Adipose tissue (tissue), 3 donors: Measurements from ENCODE around the gene CTDSP1. TPM values are rescaled to one million over a fixed set of nuclear protein-coding genes. Genes with fewer than 3 reads are reported as not detected.

ENCODE experiments used
- H3K27ac ChIP-seq: one replicate; pipeline ENCODE4 v1.5.1; 2013; ENCODE audit warnings: low read depth, low read length
- WGBS, 3 donors: extraction: QIAGEN DNeasy Blood & Tissue Kit; methylation state at CpG; one replicate each; pipeline ENCODE4 v1.1.7; 2013; 5-methylcytosine and 5-hydroxymethylcytosine counted together
- polyA plus RNA-seq, 3 donors: library from polyadenylated mRNA; stranded (reverse); fragments of 200-250 nt; gene quantifications; one replicate each; pipeline ENCODE4 v1.2.3, GENCODE V29; 2013
- donor health status: healthy with polysubstance abuse.
- donor health status: Bipolar disorder and iron deficiency.
- donor health status: healthy.

CTDSP1 gene
- polyA plus RNA-seq, 3 donors = 72.0 to 134 (median 132) TPM

DNA sequence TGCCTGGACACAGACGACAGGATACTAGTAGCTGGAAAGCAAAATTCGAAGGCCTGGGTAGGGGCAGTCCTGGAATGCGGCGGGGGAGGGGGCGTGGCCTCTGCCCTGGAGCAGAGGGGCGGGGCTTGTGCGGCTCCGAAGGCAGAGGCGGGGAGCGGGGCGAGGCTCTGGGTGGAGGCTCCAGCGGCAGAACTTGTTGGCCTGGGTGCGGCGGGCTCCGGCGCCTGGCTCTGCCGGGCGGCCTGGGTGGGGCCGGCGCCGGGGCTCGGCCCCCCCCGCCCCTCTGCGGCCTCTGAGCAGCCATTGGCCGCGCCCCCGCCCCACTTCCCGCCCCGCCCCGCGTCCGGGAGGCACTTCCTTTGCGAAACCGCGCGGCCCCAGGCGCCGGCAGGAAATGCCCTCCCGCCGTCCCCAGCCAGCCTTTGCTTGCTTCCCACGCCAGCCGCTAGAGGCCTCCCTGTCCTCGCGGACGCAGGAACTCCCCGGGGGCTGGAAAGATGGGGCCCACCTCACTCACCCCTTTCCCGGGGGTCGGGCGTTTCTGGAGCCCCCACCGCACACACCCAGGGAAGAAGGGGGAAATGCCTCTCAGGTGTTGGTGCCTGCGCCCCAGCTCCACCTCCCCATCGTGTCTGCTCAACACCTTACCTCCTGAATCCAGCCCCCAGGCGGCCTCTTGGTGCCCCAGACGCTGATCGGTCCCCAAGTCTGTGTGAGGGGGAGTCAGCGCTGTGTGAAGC is 6.7 kb downstream of the CTDSP1 start:
- no peak overlapping the region for H3K27ac ChIP-seq
- WGBS, 3 donors = 1% methylated on average over 29 to 56 of the region's 56 CpGs

DNA sequence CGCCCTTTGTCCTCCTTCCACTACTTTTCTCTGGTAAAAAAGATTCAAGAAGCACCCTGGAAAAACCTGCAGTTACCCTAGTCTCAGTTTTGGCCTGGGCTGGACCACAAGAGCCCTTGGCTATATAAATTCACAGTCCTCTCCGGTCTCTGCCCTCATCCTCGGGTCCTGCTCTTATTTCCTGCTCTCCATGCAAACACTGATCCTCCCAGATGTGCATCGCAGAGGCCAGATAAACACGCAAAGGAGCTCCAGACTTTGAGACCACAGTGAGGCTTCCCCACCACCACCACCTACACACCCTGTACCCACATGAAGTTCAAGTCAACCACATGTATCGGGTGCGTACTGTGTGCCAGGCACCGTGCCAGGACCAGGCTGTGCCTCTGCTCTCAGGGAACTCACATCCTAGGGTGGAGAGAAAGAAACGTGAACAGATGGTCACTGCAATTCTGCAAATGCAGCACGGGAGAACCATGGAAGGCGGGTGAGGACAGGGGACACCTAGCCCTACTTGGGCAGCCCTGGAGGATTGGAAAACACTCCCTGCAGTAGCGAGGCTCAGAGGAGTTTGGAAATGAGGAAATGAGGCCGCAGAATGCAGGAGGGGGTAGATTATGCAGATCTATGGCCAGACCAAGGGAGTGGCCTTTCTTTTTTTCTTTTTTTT is 7.4 kb downstream of the CTDSP1 start:
- no peak overlapping the region for H3K27ac ChIP-seq
- WGBS, 3 donors = 5 to 6% (median 6%) methylated on average over 13 of the region's 13 CpGs

DNA sequence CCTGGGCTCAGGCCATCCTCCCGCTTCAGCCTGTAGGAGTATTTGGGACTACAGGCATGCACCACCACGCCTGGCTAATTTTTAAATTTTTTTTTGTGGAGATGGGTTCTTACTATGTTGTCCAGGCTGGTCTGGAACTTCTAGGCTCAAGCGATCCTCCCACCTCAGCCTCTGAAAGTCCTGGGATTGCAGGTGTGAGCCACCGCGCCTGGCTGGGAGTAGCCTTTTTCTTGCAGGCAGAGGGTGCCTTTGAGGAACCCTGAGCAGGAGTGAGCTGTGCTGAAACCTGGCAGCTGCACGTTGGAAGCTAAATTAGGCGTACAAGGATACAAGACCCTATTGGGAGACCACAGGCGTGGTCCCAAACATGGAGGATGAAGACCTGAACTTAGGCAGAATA is 8.0 kb downstream of the CTDSP1 start:
- H3K27ac ChIP-seq = no peak overlapping the region
- WGBS, 3 donors = 74 to 79% (median 75%) methylated on average over 8 of the region's 8 CpGs

DNA sequence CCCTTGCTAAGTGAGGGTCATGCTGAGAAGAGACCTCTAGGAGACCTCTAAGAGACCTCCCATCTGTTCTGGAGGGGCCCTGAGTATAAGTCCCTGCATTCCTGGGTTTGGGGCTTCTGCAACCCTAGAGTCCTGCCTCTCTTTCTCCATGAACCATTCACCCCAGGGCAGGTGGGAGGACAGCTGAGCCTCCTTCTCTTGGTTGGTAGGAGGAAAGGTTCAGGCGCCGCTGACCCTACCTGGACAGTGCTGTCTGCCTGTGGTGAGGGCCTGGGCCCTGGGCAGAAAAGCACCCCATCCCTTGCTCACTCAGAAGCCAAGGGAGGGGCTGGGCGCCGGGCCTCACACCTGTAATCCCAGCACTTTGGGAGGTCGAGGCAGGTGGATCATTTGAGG is 18.7 kb downstream of the CTDSP1 start:
- 85 to 92% (median 90%) methylated on average over 5 of the region's 5 CpGs for WGBS, 3 donors
- no peak overlapping the region for H3K27ac ChIP-seq

DNA sequence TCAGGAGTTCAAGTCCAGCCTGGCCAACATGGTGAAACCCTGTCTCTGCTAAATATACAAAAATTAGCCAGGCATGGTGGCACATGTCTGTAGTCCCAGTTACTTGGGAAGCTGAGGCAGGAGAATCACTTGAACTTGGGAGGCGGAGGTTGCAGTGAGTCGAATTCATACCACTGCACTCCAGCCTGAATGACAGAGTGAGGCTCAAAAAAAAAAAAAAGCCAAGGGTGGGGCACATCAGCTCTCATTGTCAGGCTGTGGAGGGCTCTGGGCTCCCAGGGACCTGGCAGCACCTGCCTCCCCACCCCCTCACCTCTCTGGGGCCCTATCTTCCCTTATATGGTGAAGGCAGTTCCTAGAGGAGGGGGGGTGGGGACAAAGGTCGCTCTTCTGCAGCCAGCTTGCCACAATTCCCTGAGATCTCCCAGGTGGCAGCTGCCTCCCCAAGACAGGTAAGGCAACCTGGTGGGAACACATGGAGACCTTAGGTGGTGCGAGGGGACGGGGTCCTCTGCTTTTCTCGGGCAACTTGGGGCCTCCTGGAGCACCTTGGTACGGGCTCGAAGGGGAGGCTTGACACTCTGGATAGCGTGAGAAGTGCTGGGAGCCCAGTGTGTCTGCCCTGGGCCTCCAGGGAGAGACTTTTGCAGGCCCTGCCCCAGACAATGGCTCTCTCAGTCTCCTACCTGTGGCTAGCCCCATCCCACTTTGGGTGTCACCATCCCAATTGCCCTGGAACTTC is 19.2 kb downstream of the CTDSP1 start, which contains the start of gene VIL1:
TSS of gene VIL1 (plus strand) at position 407 of the 742 bp plus-strand sequence. CDS start 4,656 bp downstream, outside the sequence.
- no peak within 1 kb of the TSS for H3K27ac ChIP-seq
- WGBS, 3 donors = 35 to 91% (median 90%) methylated on average over 9 of the region's 9 CpGs

DNA sequence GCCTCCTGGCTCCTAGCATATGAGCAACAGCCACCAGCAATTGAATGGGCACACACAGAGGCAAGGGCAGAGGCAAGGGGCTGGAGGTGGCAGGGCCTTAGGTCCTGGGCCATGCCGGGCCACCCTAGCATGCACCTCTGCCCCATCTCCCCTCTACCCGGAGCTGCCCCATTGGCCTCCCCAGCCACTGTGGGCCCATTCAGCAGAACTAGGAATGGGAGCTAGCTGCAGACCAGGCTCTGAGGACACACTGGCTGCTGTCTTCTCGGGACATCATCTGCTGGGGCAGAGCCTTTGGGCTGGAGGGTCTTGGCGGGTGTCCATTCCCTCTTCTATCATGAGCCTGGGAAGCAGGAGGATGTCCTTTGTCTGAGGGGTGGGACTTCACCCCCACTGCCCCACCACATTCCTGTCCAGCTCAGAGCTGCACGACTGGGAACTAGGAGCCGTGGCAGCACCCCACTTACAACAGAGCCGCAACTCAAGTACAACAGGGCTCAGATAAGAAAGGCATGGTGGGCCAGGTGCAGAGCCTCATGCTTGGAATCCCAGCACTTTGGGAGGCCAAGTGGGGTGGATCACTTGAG is 20.1 kb downstream of the CTDSP1 start:
- WGBS, 3 donors = 49 to 85% (median 84%) methylated on average over 7 of the region's 7 CpGs
- no peak overlapping the region for H3K27ac ChIP-seq

DNA sequence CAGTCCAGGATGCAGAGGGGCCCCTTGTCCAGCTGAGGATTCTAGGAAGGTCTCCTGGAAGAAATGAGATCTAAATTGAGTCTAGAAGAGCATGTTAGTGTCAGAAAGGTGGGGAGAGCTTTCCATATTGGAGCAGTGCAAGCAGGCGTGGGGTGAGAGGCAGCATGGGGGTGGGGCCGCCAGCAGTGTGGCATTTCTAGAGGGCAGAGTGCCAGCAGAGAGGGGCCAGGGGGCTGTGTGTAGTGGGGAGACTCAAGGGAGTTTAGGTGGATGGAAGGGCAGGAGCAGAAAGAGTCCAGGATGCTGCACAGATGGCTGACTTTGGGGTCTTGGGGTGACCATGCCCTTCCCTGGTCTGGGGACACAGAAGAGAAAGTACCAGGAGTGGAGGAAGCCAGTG is 21.4 kb downstream of the CTDSP1 start:
- H3K27ac ChIP-seq = no peak overlapping the region
- WGBS, 3 donors = 81 to 96% (median 93%) methylated on average over 2 of the region's 2 CpGs

DNA sequence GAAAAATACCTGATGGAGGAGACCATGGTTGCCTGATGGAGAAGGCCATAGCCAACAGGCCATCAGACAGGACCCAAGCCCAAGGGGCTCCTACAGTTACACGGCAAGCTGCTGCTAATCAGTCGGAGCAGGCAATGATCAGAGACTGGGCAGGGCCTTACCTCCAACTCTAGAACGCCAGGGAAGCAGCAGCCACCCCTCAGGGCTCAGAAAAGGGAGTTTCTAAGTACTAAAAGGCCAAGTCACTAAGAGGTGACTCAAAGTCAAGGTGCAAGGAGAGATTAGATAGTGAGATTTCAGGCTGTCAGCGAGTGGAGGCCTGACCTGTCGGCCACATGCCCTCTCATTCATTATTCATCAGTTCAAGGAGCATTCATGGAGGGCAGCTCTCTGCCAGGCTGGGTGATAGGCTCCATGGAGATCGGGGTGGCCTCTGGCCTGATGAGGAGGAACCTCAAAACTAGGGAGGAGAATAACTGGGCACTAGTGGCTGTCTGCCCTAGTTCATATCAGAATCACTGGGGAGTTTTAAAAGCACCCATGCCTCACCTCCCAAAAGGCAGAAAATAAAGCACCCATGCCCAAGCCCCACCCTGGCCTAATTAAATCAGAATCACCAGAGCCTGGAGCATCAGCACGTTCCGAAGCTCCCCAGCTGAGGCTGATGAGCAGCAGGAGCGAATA is 22.9 kb downstream of the CTDSP1 start:
- 82 to 88% (median 83%) methylated on average over 9 of the region's 9 CpGs for WGBS, 3 donors

DNA sequence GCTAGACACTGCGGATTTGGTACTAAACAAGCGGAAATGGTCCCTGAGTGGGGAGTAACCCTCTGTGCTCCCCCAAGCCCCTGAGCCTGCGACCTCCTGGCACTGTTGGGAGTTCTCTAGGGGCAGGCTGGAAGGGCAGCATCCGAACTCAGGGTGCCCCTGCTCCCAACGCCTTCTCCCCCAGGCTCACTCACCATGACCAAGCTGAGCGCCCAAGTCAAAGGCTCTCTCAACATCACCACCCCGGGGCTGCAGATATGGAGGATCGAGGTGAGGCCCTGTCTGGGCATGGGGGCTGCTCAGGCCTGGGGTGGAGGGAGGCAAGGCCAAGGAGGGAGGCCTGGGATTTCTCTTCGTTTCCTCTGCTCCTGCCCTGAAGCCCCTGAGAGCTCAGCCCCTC is 23.9 kb downstream of the CTDSP1 start:
- no peak overlapping the region for H3K27ac ChIP-seq
- WGBS, 3 donors = 86 to 88% (median 87%) methylated on average over 9 of the region's 9 CpGs

More for the DNA sequence above, 22.9 kb downstream of the CTDSP1 start:
- no peak overlapping the region for H3K27ac ChIP-seq

DNA sequence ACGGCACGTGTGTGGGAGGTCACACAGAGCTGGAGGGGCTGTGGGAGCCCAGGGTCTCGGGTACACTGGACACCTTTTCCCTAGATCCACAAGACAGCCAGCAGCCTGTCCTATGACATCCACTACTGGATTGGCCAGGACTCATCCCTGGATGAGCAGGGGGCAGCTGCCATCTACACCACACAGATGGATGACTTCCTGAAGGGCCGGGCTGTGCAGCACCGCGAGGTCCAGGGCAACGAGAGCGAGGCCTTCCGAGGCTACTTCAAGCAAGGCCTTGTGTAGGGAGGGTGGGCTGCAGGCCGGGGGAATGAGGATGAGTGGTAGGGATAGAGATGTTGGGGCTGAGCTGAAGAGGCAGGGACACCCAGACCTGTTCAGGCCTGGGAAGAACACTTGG is 25.9 kb downstream of the CTDSP1 start:
- WGBS, 3 donors = 79 to 86% (median 83%) methylated on average over 10 of the region's 10 CpGs
- H3K27ac ChIP-seq = no peak overlapping the region

DNA sequence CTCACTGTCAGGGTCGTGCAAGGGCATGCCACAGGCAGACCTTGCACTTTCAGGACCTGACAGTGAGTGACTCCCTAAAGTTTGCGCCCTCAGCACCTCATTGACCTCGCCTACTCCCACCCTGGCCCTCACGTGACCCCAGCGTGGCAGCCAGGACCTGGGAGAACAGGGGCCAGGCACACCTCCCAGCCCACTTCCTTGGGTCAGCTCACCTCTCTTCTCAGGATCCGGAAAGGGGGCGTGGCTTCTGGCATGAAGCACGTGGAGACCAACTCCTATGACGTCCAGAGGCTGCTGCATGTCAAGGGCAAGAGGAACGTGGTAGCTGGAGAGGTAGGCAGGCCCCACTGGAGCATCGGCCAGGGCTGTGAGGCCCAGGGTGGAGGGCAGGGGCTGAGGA is 28.1 kb downstream of the CTDSP1 start:
- 67 to 72% (median 68%) methylated on average over 11 of the region's 11 CpGs for WGBS, 3 donors
- H3K27ac ChIP-seq = no peak overlapping the region

DNA sequence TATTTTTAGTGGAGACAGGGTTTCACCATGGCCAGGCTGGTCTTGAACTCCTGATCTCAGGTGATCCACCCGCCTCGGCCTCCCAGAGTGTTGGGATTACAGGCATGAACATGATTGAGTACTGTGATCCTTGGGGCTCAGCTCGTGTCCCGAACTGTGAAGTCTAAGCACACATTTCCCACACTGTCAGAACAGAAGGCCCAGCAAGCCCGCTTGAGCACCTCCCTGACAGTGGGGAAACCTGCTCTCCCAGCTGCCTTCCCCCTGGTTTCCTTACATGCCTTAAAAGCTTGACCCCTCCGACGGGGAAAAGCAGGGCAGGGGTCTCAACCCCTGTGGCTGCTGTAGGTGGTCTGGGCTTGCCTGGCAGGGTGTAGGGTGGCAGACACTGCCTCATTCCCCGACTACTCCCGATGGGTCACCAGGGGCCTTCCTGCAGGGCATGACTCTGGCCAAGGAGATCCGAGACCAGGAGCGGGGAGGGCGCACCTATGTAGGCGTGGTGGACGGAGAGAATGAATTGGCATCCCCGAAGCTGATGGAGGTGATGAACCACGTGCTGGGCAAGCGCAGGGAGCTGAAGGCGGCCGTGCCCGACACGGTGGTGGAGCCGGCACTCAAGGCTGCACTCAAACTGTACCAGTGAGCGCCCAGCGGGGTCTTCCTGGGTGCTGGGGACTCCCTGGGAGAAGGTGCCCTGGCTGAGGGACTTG is 29.3 kb downstream of the CTDSP1 start:
- no peak overlapping the region for H3K27ac ChIP-seq
- WGBS, 3 donors = 93 to 95% (median 94%) methylated on average over 24 of the region's 24 CpGs

DNA sequence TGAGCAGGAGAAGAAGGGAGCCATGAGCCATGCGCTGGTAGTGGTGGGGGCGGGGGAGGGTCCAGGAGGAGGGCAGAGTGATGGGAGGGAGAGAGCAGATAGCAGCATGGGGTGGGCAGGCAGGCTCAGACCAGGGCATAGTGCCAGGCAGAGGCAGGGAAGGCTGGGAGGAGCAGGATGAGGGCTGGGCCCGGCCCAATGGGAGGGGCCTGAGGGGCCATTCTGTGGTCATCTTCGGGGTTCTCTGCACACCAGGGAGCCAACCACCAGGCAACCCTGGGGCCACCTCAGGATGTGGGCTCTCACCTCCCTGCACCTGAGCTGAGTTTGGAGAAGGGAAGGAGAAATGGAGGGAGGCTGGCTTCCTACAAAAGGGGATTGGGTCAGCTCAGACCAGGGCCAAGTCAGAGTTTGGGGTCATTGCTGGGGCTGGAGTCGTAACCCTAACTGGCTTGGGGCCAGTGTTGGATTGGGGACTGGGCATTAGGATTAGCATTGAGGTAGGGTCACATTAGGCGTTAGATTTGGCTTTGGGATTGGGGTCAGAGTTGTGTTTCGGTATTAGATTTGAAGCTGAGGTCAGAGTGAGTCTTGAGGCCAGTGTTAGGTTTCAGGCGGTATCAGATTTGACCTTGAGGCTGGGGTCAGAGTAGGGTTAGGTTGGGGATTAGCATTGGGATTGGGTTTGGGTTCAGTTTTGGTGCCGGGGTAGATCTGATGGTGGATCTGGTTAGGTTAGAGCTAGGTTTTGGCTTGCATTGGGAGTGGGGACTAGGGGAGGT is 30.4 kb downstream of the CTDSP1 start:
- no peak overlapping the region for H3K27ac ChIP-seq
- 61 to 78% (median 72%) methylated on average over 9 of the region's 9 CpGs for WGBS, 3 donors

DNA sequence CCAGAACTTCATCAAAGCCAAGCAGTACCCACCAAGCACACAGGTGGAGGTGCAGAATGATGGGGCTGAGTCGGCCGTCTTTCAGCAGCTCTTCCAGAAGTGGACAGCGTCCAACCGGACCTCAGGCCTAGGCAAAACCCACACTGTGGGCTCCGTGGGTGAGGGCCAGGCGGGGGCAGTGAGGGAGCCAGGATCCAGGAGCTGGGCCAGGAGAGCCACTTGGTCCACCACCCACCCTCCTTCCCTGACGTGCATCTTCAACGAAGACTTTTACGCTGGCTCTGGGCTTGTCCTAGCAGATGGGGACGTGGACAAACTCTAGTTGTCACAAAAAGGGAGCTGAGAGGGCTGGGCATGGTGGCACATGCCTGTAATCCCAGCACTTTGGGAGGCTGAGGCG is 31.1 kb downstream of the CTDSP1 start:
- H3K27ac ChIP-seq = no peak overlapping the region
- 92 to 95% (median 92%) methylated on average over 11 of the region's 11 CpGs for WGBS, 3 donors

DNA sequence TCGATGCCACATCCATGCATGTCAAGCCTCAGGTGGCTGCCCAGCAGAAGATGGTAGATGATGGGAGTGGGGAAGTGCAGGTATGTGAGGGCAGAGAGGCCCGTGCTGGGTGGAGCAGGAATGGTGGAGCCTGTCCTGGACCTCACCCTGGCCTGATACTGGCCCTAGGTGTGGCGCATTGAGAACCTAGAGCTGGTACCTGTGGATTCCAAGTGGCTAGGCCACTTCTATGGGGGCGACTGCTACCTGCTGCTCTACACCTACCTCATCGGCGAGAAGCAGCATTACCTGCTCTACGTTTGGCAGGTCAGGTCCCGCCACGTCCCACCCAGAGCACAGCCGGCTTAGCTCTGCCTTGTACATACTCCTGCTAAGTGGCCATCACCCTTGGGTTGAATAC is 32.2 kb downstream of the CTDSP1 start:
- 83 to 95% (median 94%) methylated on average over 10 of the region's 10 CpGs for WGBS, 3 donors

DNA sequence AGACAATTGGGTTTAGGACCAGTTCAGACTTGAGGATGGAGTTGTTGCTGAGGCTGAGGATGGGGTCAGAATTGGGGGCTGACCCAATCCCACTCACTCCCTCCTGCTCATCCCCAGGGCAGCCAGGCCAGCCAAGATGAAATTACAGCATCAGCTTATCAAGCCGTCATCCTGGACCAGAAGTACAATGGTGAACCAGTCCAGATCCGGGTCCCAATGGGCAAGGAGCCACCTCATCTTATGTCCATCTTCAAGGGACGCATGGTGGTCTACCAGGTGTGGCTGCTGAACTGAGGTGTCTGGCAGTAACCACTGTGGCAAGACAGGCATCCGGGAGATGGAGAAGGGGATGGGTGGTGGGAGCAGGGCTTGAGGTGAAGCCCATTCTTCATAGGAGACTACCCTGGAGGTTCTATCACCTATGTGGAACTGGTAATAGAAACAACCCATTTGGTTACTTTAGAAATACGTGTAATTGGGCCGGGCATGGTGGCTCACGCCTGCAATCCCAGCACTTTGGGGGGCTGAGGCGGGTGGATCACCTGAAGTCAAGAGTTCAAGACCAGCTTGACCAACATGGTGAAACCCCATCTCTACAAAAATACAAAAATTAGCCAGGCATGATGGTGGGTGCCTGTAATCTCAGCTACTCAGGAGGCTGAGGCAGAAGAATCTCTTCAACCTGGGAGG is 33.2 kb downstream of the CTDSP1 start:
- WGBS, 3 donors = 92 to 95% (median 92%) methylated on average over 8 of the region's 8 CpGs
- H3K27ac ChIP-seq = no peak overlapping the region

More for the DNA sequence above, 32.2 kb downstream of the CTDSP1 start:
- H3K27ac ChIP-seq = no peak overlapping the region
